GM11168 (cell line): Measurements from ENCODE around the gene PSMB5.
"Not testable (repeated sequence)": the region's sequence is repeated elsewhere in the genome, so short reads cannot be mapped to it uniquely, and the experiment has no call there.

Experiments
- in situ Hi-C: fragments of 300-500 bp; cut with MboI; formaldehyde crosslinking; loops from one replicate; pipeline ENCODE4 v1.12.0; 2022; ENCODE audit warnings: low sequenced_read_pairs; ENCODE audit not compliant: unreplicated experiment

The PSMB5 gene

GRCh38 chr14:23020143-23021128 lies 14.3 kb downstream of the PSMB5 start:
- in situ Hi-C loops: no loop called here

GRCh38 chr14:23018107-23018506 lies 16.6 kb downstream of the PSMB5 start:
- in situ Hi-C loops: no loop called here

DNA sequence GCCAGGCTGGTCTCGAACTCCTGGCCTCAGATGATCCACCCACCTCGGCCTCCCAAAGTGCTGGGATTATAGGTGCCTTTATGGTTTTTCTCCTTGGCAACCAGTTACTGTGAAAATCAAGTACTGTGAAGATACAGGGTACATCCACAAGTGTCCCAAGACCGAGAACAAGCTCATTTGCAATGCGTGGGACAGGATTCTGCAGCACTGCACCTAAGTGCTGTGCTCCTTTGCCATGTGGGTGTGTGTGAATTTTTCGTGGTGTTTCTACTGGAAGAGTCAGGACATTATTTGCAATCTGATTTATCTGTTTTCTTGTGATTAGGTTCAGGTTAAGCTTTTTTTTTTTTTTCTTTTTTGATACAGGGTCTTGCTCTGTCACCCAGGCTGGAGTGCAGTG lies 17.6 kb downstream of the PSMB5 start:
- in situ Hi-C loops: no loop called here

- in situ Hi-C loops: no loop called here
These were observed 19.1 kb downstream of the PSMB5 start for GRCh38 chr14:23015618-23016017.

DNA sequence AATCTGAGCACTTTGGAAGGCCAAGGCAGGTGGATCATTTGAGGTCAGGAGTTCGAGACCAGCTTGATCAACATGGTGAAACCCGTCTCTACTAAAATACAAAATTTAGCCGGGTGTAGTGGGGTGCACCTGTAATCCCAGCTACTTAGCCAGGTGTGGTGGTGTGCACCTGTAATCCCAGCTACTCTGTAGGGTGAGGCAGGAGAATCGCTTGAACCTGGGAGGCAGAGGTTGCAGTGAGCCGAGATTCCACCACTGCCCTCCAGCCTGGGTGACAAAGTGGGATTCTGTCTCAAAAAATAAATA lies 21.0 kb downstream of the PSMB5 start:
- in situ Hi-C loops: not testable (repeated sequence)

DNA sequence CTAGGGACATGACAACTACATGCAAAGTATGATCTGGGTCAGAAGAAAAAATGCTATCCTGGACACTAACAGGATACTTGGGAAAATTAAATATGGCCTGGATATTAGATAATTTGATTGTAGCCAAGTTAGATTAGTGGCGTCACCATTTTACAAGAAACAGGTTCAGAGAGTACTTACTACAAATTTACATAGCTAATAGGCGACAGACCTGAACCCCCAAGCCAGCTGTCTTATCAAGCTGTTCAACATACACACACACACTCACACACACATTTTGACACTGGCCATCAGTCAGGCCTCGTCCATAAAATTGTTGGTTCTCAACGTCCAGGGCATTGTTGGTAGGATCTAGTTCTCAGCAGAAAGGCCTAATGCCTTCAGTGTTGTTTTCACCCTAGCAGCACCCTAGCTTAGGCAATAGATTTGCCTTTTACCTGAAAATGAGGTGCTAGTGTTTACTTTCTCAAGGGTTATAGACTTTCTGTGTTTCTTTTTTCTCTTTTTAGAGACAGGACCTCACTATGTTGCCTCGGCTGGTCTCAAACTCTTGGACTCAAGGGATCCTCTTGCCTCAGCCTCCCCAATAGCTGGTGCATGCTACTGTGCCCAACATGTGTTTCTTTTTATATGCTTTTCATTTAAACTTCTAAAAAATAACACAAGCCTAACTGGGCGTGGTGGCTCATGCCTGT lies 21.5 kb downstream of the PSMB5 start:
- in situ Hi-C loops: no loop called here

DNA sequence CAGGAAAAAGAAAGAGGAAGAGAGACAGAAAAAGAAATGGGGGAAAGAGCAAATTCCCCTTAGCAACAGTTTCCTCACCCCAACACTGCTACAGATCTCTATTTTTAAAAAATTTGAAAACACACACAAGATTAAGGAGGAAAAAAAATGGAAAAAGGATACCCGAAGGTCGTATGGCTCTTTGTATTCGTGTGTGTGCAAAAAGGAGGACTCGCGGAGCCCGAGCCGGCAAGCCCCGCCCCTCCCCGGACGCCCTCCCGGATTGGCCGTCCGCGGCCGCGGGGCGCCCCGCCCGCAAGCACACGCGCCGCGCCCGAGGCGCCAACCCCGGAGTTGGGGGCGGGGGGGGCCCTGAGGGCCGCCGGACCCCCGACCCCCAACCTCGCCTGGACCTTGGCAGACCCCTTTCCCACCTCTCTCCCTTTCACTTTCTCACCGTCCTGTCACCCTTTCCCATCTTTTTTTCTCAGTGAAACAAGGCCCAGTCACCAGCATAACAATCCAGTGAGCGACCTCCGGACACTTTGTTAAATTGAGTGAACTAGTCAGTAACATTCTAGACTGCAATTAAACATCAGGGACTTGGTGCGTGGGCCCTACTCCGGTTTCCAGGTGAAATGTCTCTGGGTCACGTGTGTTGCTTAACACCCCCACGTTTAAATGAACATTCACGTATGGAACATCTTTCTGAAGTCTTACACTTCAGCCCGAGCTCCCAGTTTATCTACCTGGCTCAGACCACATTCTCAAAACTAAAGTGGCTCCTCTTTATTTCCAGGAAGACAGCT lies 24.6 kb downstream of the PSMB5 start, which contains the start of gene C14orf93:
Gene C14orf93, minus strand, starts transcription at position 205 of the 788 bp plus-strand sequence. CDS start 11,120 bp downstream, outside the sequence.
- in situ Hi-C loops: no loop called here

DNA sequence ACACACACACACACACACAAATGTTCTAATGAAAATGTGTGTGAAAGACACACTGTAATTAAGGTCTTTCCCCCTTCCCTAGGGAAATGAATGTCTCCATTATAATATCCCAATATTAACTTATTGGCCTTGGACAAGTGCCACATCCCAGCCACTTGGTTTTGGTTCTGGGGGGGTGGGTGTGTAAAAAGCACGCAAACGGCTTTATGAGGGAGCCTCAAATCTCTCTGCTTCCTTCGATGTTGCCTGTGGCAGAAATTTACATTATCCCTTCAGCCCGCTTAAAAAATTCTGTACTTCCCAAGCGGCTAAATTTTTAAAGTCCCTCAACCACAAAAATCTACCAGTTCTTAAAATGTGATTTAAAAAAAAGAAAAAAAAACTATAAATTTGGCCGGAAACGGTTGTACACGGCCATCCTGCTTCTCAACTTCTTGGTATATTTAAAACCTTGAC lies 25.2 kb downstream of the PSMB5 start:
- in situ Hi-C loops: no loop called here

GRCh38 chr14:23008831-23009230 lies 25.9 kb downstream of the PSMB5 start:
- in situ Hi-C loops: no loop called here

GRCh38 chr14:23006544-23007419 lies 27.9 kb downstream of the PSMB5 start:
- in situ Hi-C loops: no loop called here

GRCh38 chr14:23006188-23006534 lies 28.5 kb downstream of the PSMB5 start:
- in situ Hi-C loops: no loop called here

GRCh38 chr14:23005451-23006187 lies 29.1 kb downstream of the PSMB5 start:
- in situ Hi-C loops: no loop called here

DNA sequence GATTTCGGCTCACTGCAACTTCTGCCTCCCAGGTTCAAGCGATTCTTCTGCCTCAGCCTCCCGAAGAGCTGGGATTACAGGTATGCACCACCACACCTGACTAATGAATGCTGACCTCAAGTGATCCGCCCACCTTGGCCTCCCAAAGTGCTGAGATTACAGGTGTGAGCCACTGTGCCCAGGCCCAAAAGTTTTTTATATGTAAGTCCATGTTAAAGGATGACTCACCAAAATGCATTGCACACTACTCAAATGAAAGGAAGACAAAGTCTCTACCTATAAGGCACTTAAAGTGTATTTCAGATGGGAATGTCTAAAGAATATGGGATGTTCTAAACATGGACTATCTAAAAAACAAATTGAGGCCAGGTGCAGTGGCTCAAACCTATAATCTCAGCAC lies 30.4 kb downstream of the PSMB5 start:
- in situ Hi-C loops: not testable (repeated sequence)

GRCh38 chr14:23002592-23002991 lies 32.1 kb downstream of the PSMB5 start:
- in situ Hi-C loops: no loop called here

DNA sequence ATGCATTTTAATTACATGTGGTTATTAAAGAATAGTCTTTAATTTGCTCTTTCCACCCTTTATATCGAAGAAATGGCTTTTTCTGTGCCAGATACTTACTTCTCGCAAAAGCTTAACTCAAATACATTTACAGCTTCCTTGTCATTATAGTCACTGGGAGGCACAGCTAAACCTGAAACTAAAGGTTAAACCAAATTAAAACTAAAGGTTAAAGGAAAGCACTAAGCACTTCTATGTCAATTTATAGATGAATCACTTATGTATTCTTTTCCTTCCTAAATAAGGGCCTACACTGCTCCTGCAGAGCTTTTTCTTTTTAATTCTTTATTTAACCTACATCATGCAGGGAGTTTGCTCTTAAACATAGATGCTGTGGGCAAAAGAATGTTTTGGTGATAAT lies 33.8 kb downstream of the PSMB5 start:
- in situ Hi-C loops: no loop called here

- in situ Hi-C loops: no loop called here
These were observed 36.2 kb downstream of the PSMB5 start for GRCh38 chr14:22998329-22999012.

GRCh38 chr14:22997676-22998323 lies 36.9 kb downstream of the PSMB5 start:
- in situ Hi-C loops: no loop called here
